GM12878 (cell line): ENCODE measurements around the gene DIP2B.

Experiments used
- CBX3 ChIP-seq: fragments of 200-600 bp; sonication (generic); IDR thresholded peaks from 2 replicates; pipeline ENCODE4 v1.6.1; 2016; ENCODE audit warnings: low read depth, borderline replicate concordance
- STAT3 ChIP-seq: IDR thresholded peaks from 2 replicates; pipeline ENCODE4 v1.6.1; 2011; ENCODE audit warnings: low read depth, low read length, improper control_type of control experiment
- TF ChIP-seq, protein P1 (sequence below), 3 experiments: IDR thresholded peaks in 2 of 3; conservative IDR thresholded peaks in 1 of 3; 2 replicates each; pipeline ENCODE4 v1.5.1; 2011; ENCODE audit warnings: low read depth in 3 of 3, low read length in 3 of 3, mild to moderate bottlenecking in 3 of 3, control low read depth in 2 of 3, moderate library complexity in 2 of 3, inconsistent platforms in 1 of 3, mixed read lengths in 1 of 3; ENCODE audit not compliant: control insufficient read depth in 2 of 3, insufficient read depth in 1 of 3; ENCODE audit errors: extremely low read depth in 1 of 3

GRCh38 chr12:50625029-50625925 lies 120.5 kb downstream of the DIP2B start:
- TF ChIP-seq STAT3 (no peak), CBX3 (no peak)
- TF ChIP-seq, protein P1, sequence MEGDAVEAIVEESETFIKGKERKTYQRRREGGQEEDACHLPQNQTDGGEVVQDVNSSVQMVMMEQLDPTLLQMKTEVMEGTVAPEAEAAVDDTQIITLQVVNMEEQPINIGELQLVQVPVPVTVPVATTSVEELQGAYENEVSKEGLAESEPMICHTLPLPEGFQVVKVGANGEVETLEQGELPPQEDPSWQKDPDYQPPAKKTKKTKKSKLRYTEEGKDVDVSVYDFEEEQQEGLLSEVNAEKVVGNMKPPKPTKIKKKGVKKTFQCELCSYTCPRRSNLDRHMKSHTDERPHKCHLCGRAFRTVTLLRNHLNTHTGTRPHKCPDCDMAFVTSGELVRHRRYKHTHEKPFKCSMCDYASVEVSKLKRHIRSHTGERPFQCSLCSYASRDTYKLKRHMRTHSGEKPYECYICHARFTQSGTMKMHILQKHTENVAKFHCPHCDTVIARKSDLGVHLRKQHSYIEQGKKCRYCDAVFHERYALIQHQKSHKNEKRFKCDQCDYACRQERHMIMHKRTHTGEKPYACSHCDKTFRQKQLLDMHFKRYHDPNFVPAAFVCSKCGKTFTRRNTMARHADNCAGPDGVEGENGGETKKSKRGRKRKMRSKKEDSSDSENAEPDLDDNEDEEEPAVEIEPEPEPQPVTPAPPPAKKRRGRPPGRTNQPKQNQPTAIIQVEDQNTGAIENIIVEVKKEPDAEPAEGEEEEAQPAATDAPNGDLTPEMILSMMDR (IDR thresholded peaks at IDR 0.05 in 2 of 3, conservative IDR thresholded peaks at IDR 0.05 in 1 of 3; ENCODE audit: control insufficient read depth in 2 of 3, extremely low read depth in 1 of 3, insufficient read depth in 1 of 3, low read depth in 3 of 3, low read length in 3 of 3): no peak
